GM23338 (cell line): ENCODE measurements around the gene TMEM187. TPM values are rescaled to one million over a fixed set of nuclear protein-coding genes. Genes with fewer than 3 reads are reported as not detected.
A peak's percentile ranks its signal among the peaks of the same experiment; 100 is the strongest.

Experiments used
- ATAC-seq: fragments of 200-7000 bp; cut with Tn5 transposase; 3 replicates; pipeline ENCODE4 v1.9.1; 2020
- DNase-seq: peaks from one replicate; pipeline ENCODE4 v3.0.0-alpha.2; 2015; ENCODE audit warnings: low spot score
- H2AFZ ChIP-seq: fragments of 200-600 bp; sonication (generic); 2 replicates; pipeline ENCODE4 v1.8.0; 2016; ENCODE audit warnings: antibody characterized with exemption, mild to moderate bottlenecking, moderate library complexity
- H3F3A ChIP-seq: fragments of 200-600 bp; sonication (generic); replicated peaks from 2 replicates; pipeline ENCODE4 v1.8.0; 2017; ENCODE audit warnings: antibody characterized with exemption, mixed run types, low read depth
- H3K27ac ChIP-seq: fragments of 200-600 bp; sonication (generic); 2 replicates; pipeline ENCODE4 v1.6.1; 2016; ENCODE audit warnings: low read depth
- H3K27me3 ChIP-seq: fragments of 200-600 bp; sonication (generic); 2 replicates; pipeline ENCODE4 v1.8.0; 2016; ENCODE audit warnings: mild to moderate bottlenecking, mixed run types, moderate library complexity; ENCODE audit not compliant: insufficient read depth
- H3K36me3 ChIP-seq: fragments of 200-600 bp; sonication (generic); 2 replicates; pipeline ENCODE4 v1.8.0; 2016; ENCODE audit warnings: mild to moderate bottlenecking; ENCODE audit not compliant: insufficient read depth
- H3K4me1 ChIP-seq: fragments of 200-600 bp; sonication (generic); 2 replicates; pipeline ENCODE4 v1.8.0; 2016; ENCODE audit warnings: mild to moderate bottlenecking, moderate library complexity; ENCODE audit not compliant: insufficient read depth
- H3K4me2 ChIP-seq: fragments of 200-600 bp; sonication (generic); 2 replicates; pipeline ENCODE4 v1.7.1; 2017; ENCODE audit warnings: mixed run types
- H3K4me3 ChIP-seq: fragments of 200-600 bp; sonication (generic); 2 replicates; pipeline ENCODE4 v1.6.1; 2016; ENCODE audit warnings: mixed run types
- H3K79me2 ChIP-seq: fragments of 200-600 bp; sonication (generic); replicated peaks from 2 replicates; pipeline ENCODE4 v1.8.0; 2017; ENCODE audit warnings: mild to moderate bottlenecking; ENCODE audit not compliant: insufficient read depth
- H3K9me2 ChIP-seq: fragments of 200-600 bp; sonication (generic); 2 replicates; pipeline ENCODE4 v1.8.0; 2017; ENCODE audit not compliant: insufficient read depth
- H4K20me1 ChIP-seq: fragments of 200-600 bp; sonication (generic); replicated peaks from 2 replicates; pipeline ENCODE4 v1.8.0; 2017; ENCODE audit warnings: mild to moderate bottlenecking; ENCODE audit not compliant: insufficient read depth
- H3K27ac Mint-ChIP-seq: 2 replicates; pipeline ENCODE4 v1.8.0; 2020; ENCODE audit warnings: inconsistent platforms, mild to moderate bottlenecking, moderate library complexity, mixed read lengths
- H3K27me3 Mint-ChIP-seq: 3 replicates; pipeline ENCODE4 v1.8.0; 2022; ENCODE audit warnings: low read depth, mild to moderate bottlenecking, moderate library complexity, mixed read lengths, inconsistent platforms; ENCODE audit not compliant: insufficient read depth, poor library complexity
- H3K36me3 Mint-ChIP-seq: 3 replicates; pipeline ENCODE4 v1.8.0; 2021; ENCODE audit warnings: low read depth, mild to moderate bottlenecking, inconsistent platforms, moderate library complexity, mixed read lengths
- H3K4me1 Mint-ChIP-seq: 3 replicates; pipeline ENCODE4 v1.8.0; 2020; ENCODE audit warnings: mild to moderate bottlenecking, inconsistent platforms, mixed read lengths
- H3K4me3 Mint-ChIP-seq: 3 replicates; pipeline ENCODE4 v1.8.0; 2021; ENCODE audit warnings: moderate library complexity, mild to moderate bottlenecking, inconsistent platforms, mixed read lengths
- H3K9me3 Mint-ChIP-seq: 3 replicates; pipeline ENCODE4 v1.8.0; 2020; ENCODE audit warnings: moderate library complexity, mild to moderate bottlenecking, inconsistent platforms, mixed read lengths
- CREB1 ChIP-seq: fragments of 250-450 bp; sonication (Bioruptor Pico); IDR thresholded peaks from 2 replicates; pipeline ENCODE4 v1.5.0; 2020; ENCODE audit warnings: low read depth, mild to moderate bottlenecking, moderate library complexity
- ETS1 ChIP-seq: IDR thresholded peaks from 2 replicates; pipeline ENCODE4 v1.6.1; 2016; ENCODE audit warnings: antibody characterized with exemption
- EZH2 ChIP-seq: fragments of 200-600 bp; sonication (generic); IDR thresholded peaks from one replicate; pipeline ENCODE4 v1.8.0; 2017; ENCODE audit warnings: antibody characterized with exemption, mild to moderate bottlenecking, low read depth; ENCODE audit not compliant: unreplicated experiment
- EZH2phosphoT487 ChIP-seq: fragments of 200-600 bp; sonication (generic); IDR thresholded peaks from one replicate; pipeline ENCODE4 v1.8.1; 2018; ENCODE audit warnings: antibody characterized with exemption; ENCODE audit not compliant: unreplicated experiment
- JUNB ChIP-seq: IDR thresholded peaks from one replicate; pipeline ENCODE4 v1.6.1; 2016; ENCODE audit warnings: antibody characterized with exemption; ENCODE audit not compliant: unreplicated experiment
- NANOG ChIP-seq: IDR thresholded peaks from 2 replicates; pipeline ENCODE4 v1.6.1; 2016; ENCODE audit warnings: antibody characterized with exemption, borderline replicate concordance
- POLR2AphosphoS5 ChIP-seq: IDR thresholded peaks from 2 replicates; pipeline ENCODE4 v1.6.1; 2016; ENCODE audit warnings: antibody characterized with exemption, low read depth
- STAT1 ChIP-seq: IDR thresholded peaks from one replicate; pipeline ENCODE4 v1.6.1; 2016; ENCODE audit warnings: antibody characterized with exemption; ENCODE audit not compliant: unreplicated experiment
- ZNF114 ChIP-seq: fragments of 250-450 bp; sonication (Bioruptor Pico); IDR thresholded peaks from 2 replicates; pipeline ENCODE4 v1.5.0; 2020; ENCODE audit warnings: mild to moderate bottlenecking, moderate library complexity
- polyA plus RNA-seq: library from polyadenylated mRNA; unstranded; fragments of >200 nt; fragmentation: Nextera tagmentation; extraction: Ambion mirVana; gene quantifications from 2 replicates; pipeline ENCODE4 v1.2.1, GENCODE V29; 2016
- total RNA-seq: library from RNA; depleted of rRNA; stranded (reverse); fragments of >200 nt; shearing (Covaris generic); gene quantifications from 2 replicates; pipeline ENCODE4 v1.2.3, GENCODE V29; 2014
- TF ChIP-seq, protein P1 (sequence below): IDR thresholded peaks from one replicate; pipeline ENCODE4 v1.6.1; 2018; ENCODE audit warnings: antibody characterized with exemption; ENCODE audit not compliant: unreplicated experiment

TMEM187 gene
- total and polyA plus RNA-seq, 2 experiments from 2014 or later: 2.5 to 4.4 TPM

DNA sequence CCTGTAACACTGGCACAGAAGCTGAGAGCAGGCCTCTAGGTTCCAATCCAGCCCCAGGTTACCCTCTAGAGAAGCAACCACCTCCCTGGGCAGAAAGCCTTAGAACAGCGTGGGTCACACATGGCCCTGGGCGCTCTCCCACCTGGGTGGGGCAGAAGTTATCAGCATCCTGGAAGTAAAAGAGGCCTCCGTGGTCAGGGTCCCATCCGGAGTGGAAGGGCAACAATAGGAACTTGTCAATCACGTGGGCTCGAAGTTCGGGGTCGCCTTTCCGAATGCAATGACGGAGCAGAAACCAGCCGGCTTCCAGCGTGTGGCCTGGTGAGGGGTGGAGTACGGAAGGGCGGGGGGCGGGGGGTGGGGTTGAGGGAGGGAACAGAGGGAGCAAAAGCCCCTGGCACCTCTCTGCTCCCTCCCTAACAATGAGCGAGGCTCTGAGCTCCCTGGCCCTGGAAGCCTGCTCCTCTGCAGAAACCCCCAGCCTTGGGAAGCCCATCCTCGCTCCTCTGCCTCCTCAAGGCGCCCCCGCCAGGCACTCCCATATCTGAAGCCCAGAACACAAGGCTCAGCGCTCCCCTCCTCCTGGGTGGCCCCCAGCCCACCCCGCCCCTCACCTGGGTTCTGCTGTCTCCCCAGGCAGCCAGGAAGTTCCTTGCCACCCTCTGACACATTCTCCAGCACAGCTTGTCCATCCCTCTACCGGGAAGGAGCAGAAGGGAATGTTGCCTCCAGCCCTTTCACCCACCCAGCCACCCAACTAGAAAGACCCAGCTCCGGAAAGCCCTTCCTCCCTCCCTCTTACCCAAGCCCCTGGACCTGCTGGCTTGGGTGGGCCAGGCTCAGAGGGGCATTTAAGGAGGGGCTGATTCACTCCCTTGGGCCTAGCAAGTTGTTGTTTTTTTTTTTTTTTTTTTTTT is 31.0 kb upstream of the TMEM187 start:
- peaks cover 22% of the 10 kb centered on the region for H3K4me1 Mint-ChIP-seq
- no peak overlapping the region for H2AFZ ChIP-seq
- H3F3A ChIP-seq: no peaks in the 10 kb centered on the region
- H3K36me3 ChIP-seq: no peaks in the 10 kb centered on the region
- peak overlapping the region; percentile 43 for H3K4me3 ChIP-seq
- peaks cover 6% of the 10 kb centered on the region for H3K27me3 Mint-ChIP-seq
- H3K27ac Mint-ChIP-seq: peak overlapping the region; percentile 93
- peaks cover 1% of the 10 kb centered on the region; the same call in 1 of the 3 replicates for H3K36me3 Mint-ChIP-seq
- H3K4me3 Mint-ChIP-seq: peak overlapping the region; percentile 61
- TF ChIP-seq ETS1 (no peak), JUNB (no peak), ZNF114 (CRISPR knock-in tag) (no peak), EZH2phosphoT487 (no peak), STAT1 (no peak), CREB1 (CRISPR knock-in tag) (no peak), EZH2 (no peak), NANOG (no peak), POLR2AphosphoS5 (no peak)
- TF ChIP-seq, protein P1, sequence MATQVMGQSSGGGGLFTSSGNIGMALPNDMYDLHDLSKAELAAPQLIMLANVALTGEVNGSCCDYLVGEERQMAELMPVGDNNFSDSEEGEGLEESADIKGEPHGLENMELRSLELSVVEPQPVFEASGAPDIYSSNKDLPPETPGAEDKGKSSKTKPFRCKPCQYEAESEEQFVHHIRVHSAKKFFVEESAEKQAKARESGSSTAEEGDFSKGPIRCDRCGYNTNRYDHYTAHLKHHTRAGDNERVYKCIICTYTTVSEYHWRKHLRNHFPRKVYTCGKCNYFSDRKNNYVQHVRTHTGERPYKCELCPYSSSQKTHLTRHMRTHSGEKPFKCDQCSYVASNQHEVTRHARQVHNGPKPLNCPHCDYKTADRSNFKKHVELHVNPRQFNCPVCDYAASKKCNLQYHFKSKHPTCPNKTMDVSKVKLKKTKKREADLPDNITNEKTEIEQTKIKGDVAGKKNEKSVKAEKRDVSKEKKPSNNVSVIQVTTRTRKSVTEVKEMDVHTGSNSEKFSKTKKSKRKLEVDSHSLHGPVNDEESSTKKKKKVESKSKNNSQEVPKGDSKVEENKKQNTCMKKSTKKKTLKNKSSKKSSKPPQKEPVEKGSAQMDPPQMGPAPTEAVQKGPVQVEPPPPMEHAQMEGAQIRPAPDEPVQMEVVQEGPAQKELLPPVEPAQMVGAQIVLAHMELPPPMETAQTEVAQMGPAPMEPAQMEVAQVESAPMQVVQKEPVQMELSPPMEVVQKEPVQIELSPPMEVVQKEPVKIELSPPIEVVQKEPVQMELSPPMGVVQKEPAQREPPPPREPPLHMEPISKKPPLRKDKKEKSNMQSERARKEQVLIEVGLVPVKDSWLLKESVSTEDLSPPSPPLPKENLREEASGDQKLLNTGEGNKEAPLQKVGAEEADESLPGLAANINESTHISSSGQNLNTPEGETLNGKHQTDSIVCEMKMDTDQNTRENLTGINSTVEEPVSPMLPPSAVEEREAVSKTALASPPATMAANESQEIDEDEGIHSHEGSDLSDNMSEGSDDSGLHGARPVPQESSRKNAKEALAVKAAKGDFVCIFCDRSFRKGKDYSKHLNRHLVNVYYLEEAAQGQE: no peak
- peak; percentile 31 for ATAC-seq
- H3K27me3 ChIP-seq: no peaks in the 10 kb centered on the region
- DNase-seq: peak; percentile 53
- H3K27ac ChIP-seq: peak overlapping the region; percentile 83
- no peaks in the 10 kb centered on the region for H3K9me2 ChIP-seq
- H3K79me2 ChIP-seq: no peaks in the 10 kb centered on the region
- H4K20me1 ChIP-seq: no peaks in the 10 kb centered on the region
- H3K4me2 ChIP-seq: peak overlapping the region; percentile 71
- no peaks in the 10 kb centered on the region for H3K9me3 Mint-ChIP-seq
- H3K4me1 ChIP-seq: peaks cover 4% of the 10 kb centered on the region; the same call in 1 of the 2 replicates
